GM13977 (cell line): ENCODE measurements around the gene PROS1.

Source experiments
- DNase-seq: peaks from one replicate; pipeline ENCODE4 v3.0.0; 2012; ENCODE audit warnings: low spot score
- CTCF ChIP-seq: IDR thresholded peaks from 2 replicates; pipeline ENCODE4 v1.5.1; 2012; ENCODE audit warnings: mild to moderate bottlenecking, control low read depth; ENCODE audit not compliant: insufficient read depth; ENCODE audit errors: extremely low read depth, missing control alignments
- in situ Hi-C: fragments of 300-500 bp; cut with MboI; formaldehyde crosslinking; loops from one replicate; pipeline ENCODE4 v1.12.0; 2022; ENCODE audit warnings: low sequenced_read_pairs, low pct_unique_long_range_greater_than_20kb, mixed read lengths, inconsistent platforms; ENCODE audit not compliant: unreplicated experiment

Gene PROS1

GRCh38 chr3:93973131-93974126 is at the start of gene PROS1:
Gene PROS1 (minus strand): TSS chr3:93973896. CDS start chr3:93973749, 147 bp downstream.
- peak; percentile 55 for DNase-seq
- in situ Hi-C loops = no loop called here
- no peak for TF ChIP-seq CTCF

GRCh38 chr3:94020293-94020692 is 46.6 kb upstream of the PROS1 start:
- in situ Hi-C loops = no loop called here
- no peak for TF ChIP-seq CTCF

GRCh38 chr3:94019659-94020058 is 46.0 kb upstream of the PROS1 start:
- no peak for DNase-seq
- in situ Hi-C loops = no loop called here
- no peak for TF ChIP-seq CTCF

More at GRCh38 chr3:94020293-94020692, 46.6 kb upstream of the PROS1 start:
- no peak for DNase-seq

GRCh38 chr3:94015025-94015424 is 41.3 kb upstream of the PROS1 start:
- in situ Hi-C loops = no loop called here
- no peak for DNase-seq
- TF ChIP-seq CTCF = no peak

- no peak for DNase-seq
- in situ Hi-C loops = no loop called here
- TF ChIP-seq CTCF = no peak
Measured at GRCh38 chr3:94012185-94012584, 38.5 kb upstream of the PROS1 start.

- in situ Hi-C loops = no loop called here
- TF ChIP-seq CTCF = no peak
- DNase-seq = no peak
Measured at GRCh38 chr3:94011233-94011711, 37.6 kb upstream of the PROS1 start.
